Activated naive CD8-positive, alpha-beta T cell treated with anti-CD3 and anti-CD28 coated beads for 36 hours (primary cell): ENCODE results near the gene COTL1. TPM values are rescaled to one million over a fixed set of nuclear protein-coding genes. Genes with fewer than 3 reads are reported as not detected.
"Not testable (repeated sequence)": the region's sequence is repeated elsewhere in the genome, so short reads cannot be mapped to it uniquely, and the experiment has no call there.

ENCODE experiments used
- DNase-seq: peaks from one replicate; pipeline ENCODE4 v3.0.0; 2021
- H3K27ac Mint-ChIP-seq: one replicate; pipeline ENCODE4 v1.8.0; 2022; ENCODE audit warnings: mild to moderate bottlenecking, moderate library complexity, mixed read lengths
- H3K27me3 Mint-ChIP-seq: one replicate; pipeline ENCODE4 v1.8.0; 2022; ENCODE audit warnings: mild to moderate bottlenecking, mixed read lengths
- H3K36me3 Mint-ChIP-seq: one replicate; pipeline ENCODE4 v1.8.0; 2021; ENCODE audit warnings: mild to moderate bottlenecking, mixed read lengths
- H3K4me1 Mint-ChIP-seq: one replicate; pipeline ENCODE4 v1.8.0; 2021; ENCODE audit warnings: mixed read lengths
- H3K4me3 Mint-ChIP-seq: one replicate; pipeline ENCODE4 v1.8.0; 2022; ENCODE audit warnings: mild to moderate bottlenecking, moderate library complexity, mixed read lengths
- H3K9me3 Mint-ChIP-seq: one replicate; pipeline ENCODE4 v1.8.0; 2022; ENCODE audit warnings: mixed read lengths
- total RNA-seq, 2 experiments: library from RNA; stranded (reverse); gene quantifications; one replicate each; pipeline ENCODE4 v1.2.3, GENCODE V29; 2021

COTL1 gene
- total RNA-seq, 2 experiments from 2014 or later = 588 to 605 TPM

DNA sequence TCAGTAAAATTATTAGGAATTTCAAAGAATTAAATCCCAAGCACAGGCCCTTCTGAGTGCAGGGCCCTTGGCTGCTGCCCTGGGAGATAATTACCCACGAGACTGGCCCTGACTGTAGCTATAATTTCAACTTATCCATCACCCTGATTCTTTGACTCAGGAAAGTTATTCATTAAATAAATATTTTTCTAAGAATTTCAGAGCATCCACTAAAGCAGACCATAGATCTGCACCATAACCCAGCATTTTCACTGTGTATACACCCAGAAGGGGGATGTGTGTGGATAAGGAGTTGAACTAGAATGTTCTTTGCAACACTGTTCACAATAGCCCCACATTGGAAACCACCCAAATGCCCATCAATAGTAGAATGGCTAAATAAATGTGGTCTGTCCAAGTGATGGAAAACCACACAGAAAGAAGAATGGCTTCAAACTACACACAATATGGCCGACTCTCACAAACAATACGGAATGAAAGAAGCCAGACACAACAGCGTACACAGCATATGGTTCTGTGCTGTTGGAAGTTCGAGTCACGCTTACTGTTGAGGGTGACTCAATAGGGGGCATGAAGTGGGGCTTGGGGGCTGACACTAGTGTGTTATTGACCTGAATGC, 79.5 kb downstream of the COTL1 start:
- H3K36me3 Mint-ChIP-seq = peaks cover 5% of the 10 kb centered on the region
- H3K27ac Mint-ChIP-seq = no peak overlapping the region
- H3K9me3 Mint-ChIP-seq = no peaks in the 10 kb centered on the region
- DNase-seq = no peak
- no peak overlapping the region for H3K4me3 Mint-ChIP-seq
- peaks cover 6% of the 10 kb centered on the region for H3K4me1 Mint-ChIP-seq
- H3K27me3 Mint-ChIP-seq = no peaks in the 10 kb centered on the region

DNA sequence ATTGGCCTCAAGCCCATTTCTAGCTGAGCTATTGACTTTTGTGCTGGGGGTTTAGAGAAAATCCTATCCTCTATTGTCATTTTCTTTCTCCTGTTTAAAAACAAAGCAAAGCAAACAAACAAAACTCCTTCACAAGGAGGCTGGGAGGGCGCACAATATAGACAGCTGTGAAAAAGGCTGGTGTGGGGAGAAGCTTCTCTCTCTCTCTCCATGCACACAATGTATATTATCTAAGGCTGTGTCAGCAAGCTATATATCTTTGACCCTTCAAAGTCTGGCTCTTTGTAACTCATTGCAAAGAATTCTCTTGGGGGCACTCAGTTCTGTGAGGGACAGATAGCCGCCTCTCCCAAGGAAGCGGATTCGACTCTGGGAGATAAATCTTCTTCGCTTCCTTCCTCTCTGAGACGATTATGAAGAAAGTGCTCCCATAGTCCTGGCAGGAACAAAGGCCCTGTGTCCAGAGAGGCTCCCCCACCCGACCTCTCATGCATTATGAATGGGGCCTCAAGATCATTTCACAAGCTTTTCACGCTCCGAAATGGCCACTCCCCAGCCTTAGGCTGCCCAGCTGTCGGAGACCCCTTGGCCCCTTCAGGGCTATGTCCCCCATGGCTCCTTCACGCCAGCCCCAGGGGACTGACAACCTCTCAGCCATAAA, 80.3 kb downstream of the COTL1 start:
- H3K9me3 Mint-ChIP-seq = no peaks in the 10 kb centered on the region
- peaks cover 5% of the 10 kb centered on the region for H3K36me3 Mint-ChIP-seq
- H3K27me3 Mint-ChIP-seq = no peaks in the 10 kb centered on the region

GRCh38 chr16:84535851-84536250, 82.0 kb downstream of the COTL1 start:
- DNase-seq = no peak
- no peak overlapping the region for H3K4me3 Mint-ChIP-seq
- no peak overlapping the region for H3K27ac Mint-ChIP-seq
- H3K27me3 Mint-ChIP-seq = no peaks in the 10 kb centered on the region
- peaks cover 12% of the 10 kb centered on the region for H3K4me1 Mint-ChIP-seq
- H3K9me3 Mint-ChIP-seq = no peaks in the 10 kb centered on the region
- H3K36me3 Mint-ChIP-seq = peaks cover 9% of the 10 kb centered on the region

More for the DNA sequence above, 80.3 kb downstream of the COTL1 start:
- DNase-seq = no peak
- Mint-ChIP-seq H3K27ac (no peak overlapping the region), H3K4me1 (peaks cover 9% of the 10 kb centered on the region), H3K4me3 (no peak overlapping the region)

DNA sequence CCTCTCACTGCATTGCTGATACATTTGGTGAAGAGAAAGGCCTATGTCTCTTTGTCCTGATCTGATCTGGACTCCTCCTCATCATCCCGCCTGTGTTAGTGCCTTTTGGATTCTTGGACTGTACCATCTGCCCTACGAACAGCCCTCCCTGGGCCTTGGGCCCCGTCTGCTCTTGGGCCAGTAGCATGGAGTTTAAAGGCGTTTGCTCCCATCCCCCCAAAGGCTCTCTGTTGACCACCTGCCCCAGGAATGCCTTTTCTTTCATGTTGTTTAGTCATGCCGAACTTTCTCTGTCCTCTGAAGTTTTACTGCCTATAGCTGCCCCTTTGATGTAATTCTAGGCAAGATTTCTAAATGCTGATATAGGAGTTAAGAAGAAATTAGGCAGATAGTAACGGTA, 82.5 kb downstream of the COTL1 start:
- Mint-ChIP-seq H3K4me3 (no peak overlapping the region), H3K36me3 (peaks cover 13% of the 10 kb centered on the region)

DNA sequence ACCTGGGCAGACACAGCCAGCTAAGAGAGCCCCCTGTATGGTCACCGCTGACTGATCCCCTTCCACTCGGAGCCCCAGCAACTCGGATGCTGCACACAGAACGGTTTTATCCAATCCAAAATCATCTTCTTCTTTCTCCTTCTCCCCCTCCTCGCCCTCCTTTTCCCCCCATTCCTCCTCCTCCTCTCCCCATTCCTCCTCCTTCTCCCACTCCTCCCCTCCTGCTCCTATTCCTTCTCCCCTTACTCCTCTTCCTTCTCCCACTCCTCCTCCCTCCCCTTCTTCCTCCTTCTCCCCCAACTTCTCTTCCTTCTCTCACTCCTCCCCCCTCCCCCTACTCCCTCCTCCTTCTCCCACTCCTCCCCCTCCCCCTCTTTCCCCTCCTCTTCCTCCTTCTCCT, 83.1 kb downstream of the COTL1 start:
- Mint-ChIP-seq H3K36me3 (peaks cover 18% of the 10 kb centered on the region), H3K9me3 (peaks cover 2% of the 10 kb centered on the region), H3K4me3 (no peak overlapping the region), H3K4me1 (peaks cover 12% of the 10 kb centered on the region), H3K27ac (no peak overlapping the region), H3K27me3 (no peaks in the 10 kb centered on the region)
- DNase-seq = no peak

More for the DNA sequence above, 82.5 kb downstream of the COTL1 start:
- H3K4me1 Mint-ChIP-seq = peaks cover 12% of the 10 kb centered on the region
- no peak for DNase-seq
- no peaks in the 10 kb centered on the region for H3K27me3 Mint-ChIP-seq
- no peak overlapping the region for H3K27ac Mint-ChIP-seq
- peaks cover under 1% of the 10 kb centered on the region for H3K9me3 Mint-ChIP-seq

GRCh38 chr16:84532855-84533486, 84.9 kb downstream of the COTL1 start:
- Mint-ChIP-seq H3K4me1 (peaks cover 11% of the 10 kb centered on the region), H3K9me3 (peaks cover 8% of the 10 kb centered on the region), H3K27ac (no peak overlapping the region), H3K36me3 (peaks cover 23% of the 10 kb centered on the region), H3K4me3 (no peak overlapping the region), H3K27me3 (no peaks in the 10 kb centered on the region)
- DNase-seq = no peak

DNA sequence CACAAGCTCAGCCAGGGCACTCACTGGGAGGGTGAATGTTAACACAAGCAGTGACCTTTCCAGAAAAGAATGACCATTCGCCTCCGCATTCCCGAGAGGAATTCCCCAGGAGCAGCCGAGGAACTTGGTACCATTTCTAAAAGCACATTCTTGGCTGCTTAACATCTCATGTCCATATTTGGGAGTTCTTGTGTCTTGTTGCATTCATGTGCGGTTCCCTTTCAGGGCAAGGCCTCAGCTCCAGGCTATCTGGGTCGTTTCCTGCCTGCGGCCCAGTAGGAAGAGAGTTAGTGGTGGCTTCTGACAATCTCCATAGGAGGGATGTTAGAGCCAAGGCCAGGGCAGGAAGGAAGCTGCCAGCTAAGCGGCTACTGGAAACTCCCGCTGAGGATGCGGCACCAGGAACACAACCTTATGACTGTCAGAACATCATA, 85.6 kb downstream of the COTL1 start:
- Mint-ChIP-seq H3K36me3 (peaks cover 23% of the 10 kb centered on the region), H3K27me3 (no peaks in the 10 kb centered on the region)

DNA sequence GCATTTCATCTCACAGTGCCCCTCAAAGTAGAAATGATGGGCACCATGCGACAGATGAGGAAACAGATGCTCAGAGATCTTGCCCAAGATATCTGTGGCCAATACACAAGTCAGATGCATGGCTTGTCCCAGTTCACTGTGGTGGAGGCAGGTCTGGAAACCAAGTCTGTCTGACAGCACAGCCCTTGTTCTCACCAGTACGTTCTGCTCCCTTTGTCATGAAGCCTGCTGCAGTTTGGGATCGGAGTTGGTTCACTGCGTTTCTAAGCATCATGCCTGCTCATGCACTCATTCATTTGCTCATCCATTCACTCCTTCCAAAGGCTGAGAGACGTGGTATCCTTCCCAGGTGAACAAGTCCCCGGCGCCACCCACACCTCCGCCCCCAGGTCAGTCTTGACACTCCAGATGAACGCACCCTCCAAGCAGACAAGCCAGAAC, 86.2 kb downstream of the COTL1 start:
- H3K4me1 Mint-ChIP-seq = peaks cover 11% of the 10 kb centered on the region
- H3K27me3 Mint-ChIP-seq = no peaks in the 10 kb centered on the region
- H3K36me3 Mint-ChIP-seq = peaks cover 23% of the 10 kb centered on the region
- no peak overlapping the region for H3K27ac Mint-ChIP-seq
- DNase-seq = no peak
- peaks cover 8% of the 10 kb centered on the region for H3K9me3 Mint-ChIP-seq
- no peak overlapping the region for H3K4me3 Mint-ChIP-seq

More for the DNA sequence above, 85.6 kb downstream of the COTL1 start:
- H3K4me1 Mint-ChIP-seq = peaks cover 11% of the 10 kb centered on the region
- no peak for DNase-seq
- H3K4me3 Mint-ChIP-seq = no peak overlapping the region
- H3K9me3 Mint-ChIP-seq = peaks cover 8% of the 10 kb centered on the region
- H3K27ac Mint-ChIP-seq = no peak overlapping the region

DNA sequence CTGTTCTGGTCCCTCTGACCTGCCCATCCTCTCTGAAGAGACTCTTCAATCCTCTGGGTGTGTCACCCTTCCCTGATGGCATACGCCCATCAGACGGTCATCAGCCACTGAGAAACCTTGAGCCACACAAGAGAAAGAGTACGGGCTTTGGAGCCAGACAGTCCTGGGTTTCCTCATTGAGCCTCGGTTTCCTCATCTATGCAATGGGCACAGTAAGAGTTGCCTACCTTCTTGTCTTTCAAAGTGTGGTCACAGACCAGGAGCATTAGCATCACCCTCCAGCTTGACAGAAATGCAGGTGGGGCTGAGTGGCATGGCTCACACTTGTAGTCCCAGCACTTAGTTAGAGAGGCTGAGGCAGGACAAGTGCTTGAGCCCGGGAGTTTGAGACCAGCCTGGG, 87.3 kb downstream of the COTL1 start:
- peaks cover 11% of the 10 kb centered on the region for H3K4me1 Mint-ChIP-seq
- H3K9me3 Mint-ChIP-seq = peaks cover 8% of the 10 kb centered on the region
- no peak for DNase-seq
- no peak overlapping the region for H3K27ac Mint-ChIP-seq
- H3K36me3 Mint-ChIP-seq = peaks cover 20% of the 10 kb centered on the region
- H3K4me3 Mint-ChIP-seq = no peak overlapping the region
- no peaks in the 10 kb centered on the region for H3K27me3 Mint-ChIP-seq

DNA sequence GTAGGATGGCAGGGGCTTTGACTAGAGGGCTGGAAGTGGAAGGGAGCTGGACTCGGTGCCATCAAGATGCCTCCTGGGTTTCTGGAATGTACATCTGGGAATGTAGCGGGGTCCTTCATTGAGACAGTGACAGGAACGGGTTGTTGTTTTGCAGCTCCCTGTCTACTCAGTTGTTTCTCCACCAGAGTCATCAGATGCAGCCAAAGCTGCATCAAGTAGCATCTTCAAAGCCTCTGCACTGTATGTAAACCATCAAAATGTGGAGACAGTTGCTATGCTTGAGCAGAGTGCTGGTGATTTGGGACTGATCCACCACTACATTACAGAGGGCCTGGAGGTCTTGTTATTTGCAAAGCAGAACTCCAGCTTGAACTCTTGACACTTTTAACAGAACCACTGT, 88.3 kb downstream of the COTL1 start:
- Mint-ChIP-seq H3K4me3 (no peak overlapping the region), H3K27me3 (no peaks in the 10 kb centered on the region), H3K9me3 (peaks cover 8% of the 10 kb centered on the region), H3K27ac (no peak overlapping the region), H3K36me3 (peaks cover 20% of the 10 kb centered on the region), H3K4me1 (peaks cover 11% of the 10 kb centered on the region)
- no peak for DNase-seq

DNA sequence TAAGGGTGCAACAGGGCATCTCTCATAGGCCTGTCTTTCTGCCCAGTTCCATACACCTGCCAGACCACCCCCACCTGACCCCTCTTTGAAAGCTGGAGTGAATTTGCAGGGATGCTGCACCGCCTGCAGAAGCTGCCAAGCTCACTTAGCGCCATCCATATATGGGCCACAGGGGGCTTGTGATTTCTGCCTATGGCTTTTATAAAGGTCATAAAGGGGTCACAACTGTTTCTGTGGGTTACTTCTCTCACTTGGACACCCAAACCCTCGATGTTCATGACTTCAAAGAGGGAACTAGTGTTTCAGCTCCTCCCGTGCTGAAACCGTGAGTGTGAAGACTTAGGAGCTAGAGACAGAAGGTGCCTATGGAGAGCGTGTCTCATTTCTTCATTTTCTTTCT, 89.6 kb downstream of the COTL1 start:
- Mint-ChIP-seq H3K27me3 (no peaks in the 10 kb centered on the region), H3K9me3 (peaks cover 8% of the 10 kb centered on the region), H3K4me1 (peaks cover 14% of the 10 kb centered on the region), H3K36me3 (peaks cover 21% of the 10 kb centered on the region), H3K4me3 (no peak overlapping the region), H3K27ac (no peak overlapping the region)
- no peak for DNase-seq

DNA sequence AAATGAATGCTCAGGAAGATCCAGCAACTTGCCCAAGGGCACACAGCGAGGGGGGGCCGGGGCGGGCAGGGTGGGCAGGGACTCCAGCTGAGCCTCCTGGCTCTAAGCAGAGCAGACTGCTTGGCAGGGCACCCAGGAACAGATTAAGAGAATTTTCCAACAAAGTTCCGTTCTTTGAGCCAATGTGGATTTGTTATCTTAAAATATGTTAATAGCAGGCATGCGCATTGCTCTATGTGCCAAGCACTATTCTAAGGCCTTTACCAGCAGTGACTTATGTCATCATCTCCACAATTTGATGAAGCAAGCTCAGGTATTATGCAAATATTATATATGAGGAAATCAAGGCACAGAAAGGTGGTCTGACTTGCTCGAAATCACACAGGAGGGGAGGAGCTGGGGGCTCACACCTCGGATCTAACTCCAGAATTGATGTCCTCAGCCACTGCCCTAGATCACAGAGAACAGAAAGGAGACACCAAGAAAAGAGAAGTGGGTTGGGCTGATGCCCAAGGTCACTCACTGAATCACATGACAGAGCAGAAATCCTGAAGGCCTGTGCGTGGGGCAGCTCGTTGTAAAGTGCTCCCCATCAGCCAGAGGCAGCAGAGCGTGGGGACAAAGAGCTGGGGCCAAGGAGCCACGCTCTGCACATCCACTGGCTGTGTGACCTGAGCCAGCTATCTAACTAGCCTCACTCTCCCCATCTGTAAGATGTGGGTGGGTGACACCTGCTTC, 90.2 kb downstream of the COTL1 start:
- DNase-seq = no peak
- Mint-ChIP-seq H3K4me1 (peaks cover 12% of the 10 kb centered on the region), H3K9me3 (peaks cover 8% of the 10 kb centered on the region), H3K27me3 (no peaks in the 10 kb centered on the region), H3K4me3 (no peak overlapping the region), H3K27ac (no peak overlapping the region), H3K36me3 (peaks cover 24% of the 10 kb centered on the region)

DNA sequence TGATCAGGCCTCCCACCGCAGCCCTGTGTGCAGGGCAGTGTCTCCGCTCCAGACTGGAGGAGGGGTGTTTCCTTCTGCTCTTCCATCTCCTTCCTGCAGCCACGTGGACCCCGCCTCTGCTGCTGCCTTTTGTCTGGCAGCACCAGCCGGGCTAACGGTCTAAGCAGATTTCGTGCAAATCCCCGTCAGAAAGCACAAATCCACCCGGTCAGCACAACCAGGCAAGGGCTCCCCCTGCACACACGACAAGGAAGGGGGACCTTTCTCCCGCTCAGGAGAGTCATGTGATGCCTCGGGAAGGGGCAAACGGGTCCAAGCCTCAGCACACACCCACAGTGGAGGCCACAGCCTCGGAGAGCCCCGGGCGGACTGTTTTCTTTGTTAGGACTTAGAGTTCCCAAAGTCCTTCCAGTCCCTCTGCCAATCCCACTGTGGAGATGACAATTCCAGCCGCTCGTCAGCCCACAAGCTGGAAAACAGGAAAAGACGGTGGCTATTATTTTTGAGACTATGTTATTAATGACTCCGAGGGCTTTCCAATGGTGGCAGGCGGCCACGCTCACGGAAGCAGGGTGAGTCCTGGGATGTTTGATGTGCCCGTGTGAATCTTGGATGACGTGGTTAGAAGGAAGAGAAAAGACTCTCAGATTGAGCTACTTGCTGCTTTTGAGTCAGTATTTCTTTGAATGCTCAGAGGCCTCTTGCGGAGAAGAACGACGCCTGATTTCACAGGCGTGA, 90.9 kb downstream of the COTL1 start:
- Mint-ChIP-seq H3K27me3 (no peaks in the 10 kb centered on the region), H3K4me3 (no peak overlapping the region), H3K36me3 (peaks cover 24% of the 10 kb centered on the region), H3K9me3 (peaks cover 9% of the 10 kb centered on the region), H3K27ac (no peak overlapping the region), H3K4me1 (peaks cover 8% of the 10 kb centered on the region)
- no peak for DNase-seq

GRCh38 chr16:84524941-84525581, 92.8 kb downstream of the COTL1 start:
- H3K4me1 Mint-ChIP-seq = peaks cover 20% of the 10 kb centered on the region
- H3K4me3 Mint-ChIP-seq, DNase-seq, H3K27me3 Mint-ChIP-seq, H3K9me3 Mint-ChIP-seq, H3K27ac Mint-ChIP-seq: not testable (repeated sequence)
- H3K36me3 Mint-ChIP-seq = peaks cover 13% of the 10 kb centered on the region
